GM19099 (cell line): ENCODE results near the gene CCDC17.

Experiments
- POLR2A ChIP-seq: IDR thresholded peaks from 3 replicates; pipeline ENCODE4 v1.6.1; 2011; ENCODE audit warnings: low read depth; ENCODE audit not compliant: insufficient read length; ENCODE audit errors: extremely low read depth

CCDC17 gene

GRCh38 chr1:45608175-45609156, 15.4 kb downstream of the CCDC17 start:
- TF ChIP-seq POLR2A = no peak

- TF ChIP-seq POLR2A = no peak
Measured at GRCh38 chr1:45607404-45608074, 16.3 kb downstream of the CCDC17 start.

GRCh38 chr1:45604239-45604638, 19.6 kb downstream of the CCDC17 start:
- TF ChIP-seq POLR2A = no peak

- TF ChIP-seq POLR2A = no peak
Measured at GRCh38 chr1:45594412-45594811, 29.4 kb downstream of the CCDC17 start.

- no peak for TF ChIP-seq POLR2A
Measured at GRCh38 chr1:45589861-45590260, 34.0 kb downstream of the CCDC17 start.

GRCh38 chr1:45586769-45587168, 37.1 kb downstream of the CCDC17 start:
- TF ChIP-seq POLR2A = no peak

- no peak for TF ChIP-seq POLR2A
Measured at GRCh38 chr1:45585496-45586075, 38.3 kb downstream of the CCDC17 start.

- no peak for TF ChIP-seq POLR2A
Measured at GRCh38 chr1:45585110-45585426, 38.8 kb downstream of the CCDC17 start.

- TF ChIP-seq POLR2A = no peak
Measured at GRCh38 chr1:45584351-45585109, 39.3 kb downstream of the CCDC17 start.

- peak; percentile 98 for TF ChIP-seq POLR2A
Measured at GRCh38 chr1:45583666-45584350, 40.0 kb downstream of the CCDC17 start, which contains the start of gene NASP. NASP (plus strand) TSS chr1:45584041; CDS start chr1:45584147, 106 bp downstream.

- peak; percentile 61 for TF ChIP-seq POLR2A
Measured at GRCh38 chr1:45583264-45583665, 40.6 kb downstream of the CCDC17 start.

- TF ChIP-seq POLR2A = no peak
Measured at GRCh38 chr1:45574105-45574626, 49.7 kb downstream of the CCDC17 start.

GRCh38 chr1:45573231-45573804, 50.5 kb downstream of the CCDC17 start:
- no peak for TF ChIP-seq POLR2A

- TF ChIP-seq POLR2A = no peak
Measured at GRCh38 chr1:45570631-45571030, 53.2 kb downstream of the CCDC17 start.
